Measurements from ENCODE around the gene OSBPL7.
A peak's percentile ranks its signal among the peaks of the same experiment; 100 is the strongest.

Gene OSBPL7

DNA sequence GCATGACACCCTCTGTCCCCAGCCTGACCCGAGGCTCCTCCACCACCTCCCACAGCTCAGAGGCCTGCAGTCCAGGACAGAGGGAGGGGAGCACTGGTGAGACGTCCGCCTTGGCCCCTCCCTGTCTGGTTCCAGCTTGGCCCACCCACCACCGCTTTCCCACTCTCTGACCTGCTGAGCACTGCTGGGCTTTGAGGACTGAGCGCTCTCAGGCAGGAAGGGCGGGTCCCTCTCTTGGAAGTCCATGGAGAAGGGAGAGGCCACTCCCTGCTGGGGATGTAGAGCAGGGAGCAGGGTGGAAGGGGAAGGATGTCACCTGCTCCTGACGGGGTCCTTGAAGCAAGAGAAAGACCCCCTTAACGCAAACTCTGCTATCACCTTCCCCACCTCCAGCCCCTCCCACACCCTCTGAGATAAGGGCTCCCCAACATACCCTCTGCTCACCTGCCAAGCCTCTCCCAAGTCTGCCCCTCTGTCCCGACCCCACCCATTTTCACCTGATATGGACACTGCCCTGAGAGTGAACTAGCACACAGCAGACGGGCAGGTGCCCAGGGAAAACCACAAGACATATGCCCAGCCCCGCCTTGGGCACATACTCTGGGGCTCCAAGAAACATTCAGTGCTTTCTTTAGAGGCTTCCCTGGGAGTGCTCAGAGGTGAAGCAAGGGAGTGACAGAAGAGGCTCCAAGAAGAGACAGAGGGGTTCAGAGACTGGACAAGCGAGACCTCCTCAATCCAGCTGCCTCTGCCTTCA, 1.4 kb downstream of the OSBPL7 start:
- no peak for DNase-seq

DNA sequence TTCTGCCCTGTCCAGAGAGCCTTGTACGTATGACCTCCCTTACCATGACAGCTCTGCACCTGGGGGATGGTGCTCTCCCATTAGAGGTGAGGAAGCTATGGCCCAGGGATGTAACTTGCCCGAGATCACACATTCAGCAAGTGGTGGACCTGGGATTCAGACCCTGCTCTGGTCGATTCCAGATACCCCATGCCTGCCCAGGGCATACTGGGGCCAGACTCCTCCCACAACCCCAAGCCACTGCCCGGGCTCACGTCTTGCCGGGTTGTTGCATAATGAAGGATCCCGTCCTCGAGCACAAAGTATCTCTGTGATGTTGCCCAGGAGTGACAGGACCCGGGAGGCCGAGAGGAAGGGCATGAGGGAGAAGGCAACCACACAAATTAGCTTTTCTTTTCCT, 2.1 kb downstream of the OSBPL7 start:
- DNase-seq, result no peak

DNA sequence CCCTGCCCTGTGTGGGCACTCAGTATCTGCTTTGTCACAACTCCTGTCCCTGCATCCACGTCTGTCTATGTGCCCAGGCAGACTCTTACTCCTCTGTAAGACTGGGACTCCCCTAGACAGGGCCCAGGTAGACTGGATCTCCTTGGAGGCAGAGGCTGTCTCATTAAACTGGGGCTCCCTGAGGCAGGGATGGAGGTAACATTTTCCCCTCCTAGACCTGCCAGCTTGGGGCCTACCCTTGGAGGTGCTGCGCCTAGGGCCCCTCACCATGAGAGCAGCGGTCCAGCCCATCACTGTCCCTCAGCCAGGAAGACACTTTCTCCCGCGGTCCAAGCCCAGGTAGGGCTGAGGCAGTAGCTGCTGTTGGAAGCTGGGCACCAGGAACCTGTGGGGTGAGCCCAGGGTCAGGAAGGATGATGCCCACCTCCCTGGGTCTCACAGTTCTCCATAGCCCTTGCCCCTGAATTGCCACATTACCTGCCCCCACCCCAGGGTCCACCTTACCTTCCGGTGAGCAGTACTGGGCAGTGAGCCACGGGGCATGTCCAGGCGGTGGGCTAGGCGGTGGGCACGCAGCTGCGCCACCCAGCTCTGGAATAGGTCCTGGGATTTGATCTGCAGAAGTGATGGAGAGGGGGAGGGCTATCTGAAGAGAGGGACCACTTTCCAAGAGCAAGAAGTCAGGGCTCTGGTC, 3.4 kb downstream of the OSBPL7 start:
- no peak for DNase-seq

DNA sequence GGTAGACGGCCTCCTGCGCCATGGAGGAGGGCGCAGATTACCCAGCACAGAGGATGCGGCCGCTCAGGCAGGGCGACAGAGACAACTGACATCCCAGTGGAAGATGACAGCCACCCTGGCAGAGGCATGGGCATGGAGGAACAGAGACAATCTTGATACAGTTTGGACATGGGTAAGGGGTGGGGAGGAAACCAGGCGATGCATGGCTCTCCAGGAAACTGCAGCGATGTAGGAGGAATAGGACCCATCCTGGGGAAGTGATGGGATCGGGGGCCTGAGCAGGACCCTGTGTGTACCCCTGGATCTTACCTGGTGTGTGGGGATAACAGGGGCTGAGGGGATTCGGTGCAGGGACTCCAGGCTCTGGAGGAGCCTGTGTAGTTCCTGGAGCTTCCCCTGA, 4.6 kb downstream of the OSBPL7 start:
- no peak for DNase-seq

DNA sequence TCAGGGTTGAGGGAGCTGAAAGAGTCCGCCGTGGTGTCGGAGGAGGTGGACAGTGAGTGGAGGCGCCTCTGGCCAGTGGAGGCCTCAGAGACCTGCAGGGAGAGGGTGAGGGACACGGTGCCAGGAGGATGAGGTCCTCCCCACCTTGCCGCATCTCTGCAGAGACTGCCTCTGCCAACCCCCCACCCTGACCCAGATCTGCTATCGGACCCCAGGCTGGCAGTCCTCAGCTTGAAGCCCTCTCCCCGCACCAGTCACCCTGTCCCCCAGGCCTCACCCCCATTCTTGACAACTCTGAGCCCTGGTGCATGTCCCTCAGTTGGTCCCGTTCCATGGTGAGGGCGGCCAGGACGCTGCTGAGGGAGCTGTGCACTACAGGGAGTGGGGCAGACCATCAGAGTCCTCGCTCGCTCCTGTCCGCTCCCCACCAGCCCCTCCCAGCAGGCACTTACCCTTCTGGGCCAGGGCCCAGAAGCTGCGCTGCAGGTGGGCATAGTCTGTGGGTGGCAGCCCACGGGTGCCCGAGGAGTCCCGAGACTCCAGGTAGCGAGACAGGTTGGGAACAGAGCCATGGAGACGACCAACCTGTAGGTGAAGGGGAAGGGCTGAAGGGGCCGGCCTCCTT, 5.4 kb downstream of the OSBPL7 start:
- DNase-seq, result no peak

DNA sequence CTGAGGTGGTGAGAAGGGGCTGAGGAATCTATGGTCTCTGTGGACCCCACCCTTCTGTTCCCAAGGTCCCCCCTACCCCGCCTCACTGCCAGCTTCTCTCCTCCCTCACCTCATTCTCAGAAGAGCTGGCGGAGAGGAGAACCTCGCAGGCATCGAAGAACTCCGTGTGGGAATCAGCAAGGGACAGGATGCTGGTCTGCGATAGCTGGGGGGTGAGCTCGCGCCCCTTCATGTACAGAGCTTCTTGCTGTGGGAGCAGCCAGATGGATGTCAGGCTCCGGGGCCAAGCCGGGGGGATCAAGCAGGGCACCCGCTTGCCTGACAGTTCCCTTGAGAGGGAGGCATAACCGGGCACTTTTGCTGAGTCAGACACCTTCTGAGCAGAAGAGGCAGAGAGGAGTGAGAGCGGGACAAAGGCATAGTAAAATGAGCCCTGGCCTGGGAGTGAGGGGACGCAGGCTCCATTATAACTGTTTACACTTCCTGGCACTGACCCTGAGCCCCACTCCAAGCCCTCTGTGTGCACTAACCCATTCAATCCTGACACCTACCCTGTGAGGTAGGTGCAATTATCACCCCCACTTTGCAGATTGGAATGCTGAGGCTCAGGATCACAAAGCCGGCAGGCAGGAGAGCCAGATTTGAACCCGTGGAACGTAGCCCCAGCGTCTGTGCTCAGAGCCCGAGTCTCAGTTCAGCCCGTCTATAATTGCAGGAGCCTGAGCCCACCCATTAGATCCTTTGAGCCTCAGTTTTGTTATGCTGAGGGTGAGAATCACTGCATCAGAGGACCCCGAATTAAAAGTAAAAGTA, 6.3 kb downstream of the OSBPL7 start:
- DNase-seq, result no peak

DNA sequence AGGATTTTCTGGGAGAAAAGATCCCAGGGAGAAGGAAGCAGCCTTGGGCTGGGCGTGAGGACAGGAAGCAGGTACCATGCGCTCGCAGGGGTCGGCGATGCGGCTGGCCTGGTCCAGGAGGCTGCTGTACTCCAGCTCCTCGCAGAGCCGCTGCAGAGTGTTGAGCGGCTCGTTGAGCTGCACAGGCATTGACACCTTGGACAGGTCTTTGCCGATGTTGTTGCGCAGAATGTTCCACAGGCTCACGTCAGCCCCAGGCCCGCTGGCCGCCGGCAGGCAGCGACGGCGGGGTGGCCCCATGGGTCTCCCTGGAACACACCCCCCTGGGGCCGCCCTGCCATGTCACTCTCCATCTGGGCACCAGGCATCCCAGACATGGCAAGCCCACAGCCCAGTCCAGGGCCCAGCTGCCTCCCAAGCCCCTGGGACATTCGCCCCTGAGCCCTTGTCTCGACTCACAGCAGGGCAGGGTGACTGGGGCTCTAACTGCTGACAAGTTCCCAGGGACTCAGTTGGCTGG, 8.0 kb downstream of the OSBPL7 start:
- DNase-seq, result no peak

DNA sequence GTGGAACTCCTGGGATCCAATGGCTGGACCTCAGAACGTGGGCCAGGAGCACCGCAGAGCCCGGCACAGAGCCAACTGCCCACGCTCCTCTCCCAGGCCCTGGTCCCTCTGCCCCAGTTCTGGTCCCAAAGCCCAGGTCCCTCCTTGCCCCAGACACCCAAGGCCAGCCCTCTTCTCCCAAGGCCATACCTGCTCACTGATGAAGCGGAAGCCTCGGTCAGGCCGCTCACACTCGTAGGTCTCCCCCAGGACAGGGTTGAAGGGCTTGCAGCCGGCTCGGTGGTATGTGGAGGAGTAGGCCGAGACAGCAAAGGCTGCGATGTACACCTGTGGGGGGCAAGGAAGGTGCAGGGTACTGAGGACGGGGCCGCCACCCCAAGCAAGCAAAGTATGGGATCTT, 8.5 kb downstream of the OSBPL7 start:
- no peak for DNase-seq

DNA sequence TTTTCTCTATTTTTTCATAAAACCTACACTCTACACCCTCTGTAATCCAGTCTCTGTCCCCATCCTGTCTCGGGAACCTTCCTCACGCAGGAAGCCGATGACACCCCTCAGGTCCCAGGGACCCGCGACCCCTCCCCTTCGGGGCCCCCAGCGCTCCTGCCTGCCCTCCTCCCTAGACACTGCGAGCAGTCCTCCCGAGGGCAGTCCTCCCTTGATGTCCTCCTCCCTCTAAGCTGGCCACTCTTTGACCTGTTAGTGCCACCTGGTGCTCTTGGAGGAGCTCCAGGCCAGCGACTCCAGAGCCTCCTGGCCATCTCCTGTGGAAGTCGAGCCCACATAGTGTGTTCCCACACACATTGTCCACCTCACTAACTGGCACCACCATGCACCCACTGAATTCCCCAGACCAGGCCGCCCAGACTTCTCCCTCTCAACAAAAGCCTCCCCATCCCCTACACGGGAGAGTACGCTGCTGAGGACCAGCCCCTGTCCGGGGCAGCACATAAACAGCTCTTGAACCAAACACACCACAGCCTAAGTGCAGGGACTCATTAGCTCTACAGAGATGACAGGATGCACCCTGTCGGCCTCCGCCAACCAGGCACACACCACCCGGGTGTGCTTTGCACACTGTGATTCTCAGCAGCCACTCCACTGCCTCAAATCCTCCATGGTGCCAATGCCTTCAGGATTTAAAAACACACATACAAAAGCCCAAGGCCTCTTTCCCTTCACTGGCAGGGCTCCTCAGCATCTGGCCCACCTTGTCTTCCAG, 9.3 kb downstream of the OSBPL7 start:
- no peak for DNase-seq

DNA sequence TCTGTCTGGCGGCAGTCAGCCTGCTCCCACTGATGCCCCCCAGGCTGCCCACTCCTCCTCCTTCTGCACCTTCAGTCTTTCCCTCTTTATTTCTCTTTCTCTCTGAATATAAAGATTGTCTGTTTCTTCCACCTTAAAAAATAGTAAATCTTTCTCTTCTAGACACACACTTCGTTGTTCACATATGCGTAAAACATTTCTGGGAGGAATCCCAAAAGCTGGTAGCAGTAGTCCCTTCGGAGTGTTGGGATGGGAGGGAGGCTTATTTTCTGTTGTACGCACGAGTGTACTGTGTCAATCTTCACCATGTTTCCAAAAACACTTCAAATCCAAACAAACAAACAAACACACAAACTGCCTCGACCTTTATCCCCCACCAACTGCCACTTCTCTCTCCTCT, 9.9 kb downstream of the OSBPL7 start:
- DNase-seq, result no peak

DNA sequence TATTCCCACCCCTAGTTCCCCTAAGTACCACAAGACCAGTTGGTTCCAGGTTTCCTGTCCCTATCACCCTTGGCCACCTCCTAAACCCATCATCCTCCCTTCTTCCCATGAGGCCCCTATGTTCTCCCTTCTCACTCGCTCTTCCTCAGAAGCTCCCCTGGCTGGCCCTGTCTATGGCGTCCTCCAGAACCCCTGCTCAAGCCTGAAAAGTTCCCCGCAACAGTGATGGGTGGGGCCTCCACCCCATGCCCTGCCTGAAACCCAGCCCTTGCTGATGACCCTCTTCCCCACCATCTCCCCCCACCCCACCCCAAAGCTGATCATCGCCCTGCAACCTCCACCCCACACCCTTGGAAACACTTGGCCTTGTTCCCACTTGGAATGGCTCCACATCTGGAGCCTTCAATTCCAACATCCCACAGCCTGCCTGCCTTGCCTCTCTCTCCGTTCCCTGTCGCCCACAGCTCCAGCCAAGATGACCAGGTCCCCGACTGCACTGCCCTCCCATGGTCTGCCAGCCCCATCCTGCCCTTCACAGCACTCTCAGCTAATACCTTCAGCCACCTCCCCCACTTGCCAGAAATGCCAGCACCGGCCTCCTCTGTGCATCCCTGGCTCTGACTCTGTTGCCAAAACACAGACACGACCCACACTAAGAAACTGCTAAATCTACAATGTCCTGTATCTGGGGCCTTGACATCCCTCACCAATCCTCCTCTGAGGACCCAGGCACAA, 10.5 kb downstream of the OSBPL7 start:
- DNase-seq, result no peak

DNA sequence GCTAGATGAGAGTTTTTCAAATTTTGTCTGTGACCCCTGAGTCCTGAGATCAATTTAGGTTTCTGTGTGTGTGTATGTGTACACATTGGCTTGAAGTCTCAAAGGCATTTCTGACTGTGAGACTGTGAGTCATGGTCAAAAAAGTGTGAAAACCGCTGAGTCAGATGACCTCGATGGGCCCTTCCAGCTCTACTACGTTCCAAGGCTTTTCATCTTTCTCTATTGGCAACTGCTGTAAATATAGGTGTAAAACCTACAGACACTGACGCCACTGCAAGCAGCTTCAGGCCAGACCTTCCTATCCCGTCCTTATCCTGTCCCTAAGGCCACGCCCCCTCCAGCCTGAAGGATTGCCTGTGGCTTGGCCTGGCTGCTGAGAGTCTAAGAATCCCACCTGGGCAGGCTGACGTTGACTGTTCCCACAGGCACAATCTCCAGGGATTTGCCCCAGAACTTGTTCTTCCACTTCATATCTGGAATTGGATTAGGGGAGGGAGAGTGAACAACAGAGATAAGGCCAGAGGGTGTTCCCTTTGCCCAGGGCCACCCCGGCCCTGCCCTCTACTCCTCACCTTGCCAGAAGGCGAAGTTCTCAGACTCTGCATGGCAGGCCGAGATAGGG, 11.3 kb downstream of the OSBPL7 start:
- peak; percentile 89 for DNase-seq

DNA sequence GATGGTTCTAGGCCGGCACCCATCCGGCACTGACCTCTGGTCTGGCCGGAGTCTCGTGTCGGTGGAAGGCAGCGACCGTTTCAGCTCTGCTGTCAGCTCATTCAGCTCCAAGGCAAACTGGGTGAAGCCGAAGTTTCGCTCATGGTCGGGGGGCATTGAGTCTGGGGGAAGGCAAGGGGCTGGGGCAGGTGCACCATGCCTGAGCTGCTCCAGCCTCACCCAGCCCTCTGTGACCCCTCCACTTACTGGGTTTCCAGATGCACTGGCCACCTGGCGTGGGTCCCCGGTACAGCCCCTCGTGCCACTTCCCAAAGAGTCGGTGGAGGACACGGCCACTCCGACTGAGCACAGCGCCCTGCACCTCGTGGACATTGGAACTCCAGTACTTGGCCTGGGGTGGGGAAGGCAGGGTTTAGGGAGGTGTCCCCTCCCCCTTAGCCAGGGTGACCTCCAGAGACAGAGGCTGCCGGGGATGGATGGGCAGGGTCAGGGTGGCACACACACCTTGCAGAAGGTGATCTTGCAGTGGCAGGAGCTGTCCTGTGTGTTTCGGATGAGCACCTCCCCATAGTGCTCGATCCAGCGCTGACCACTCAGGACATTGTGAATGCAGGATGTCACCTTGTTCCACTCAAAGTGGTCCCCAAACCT, 12.6 kb downstream of the OSBPL7 start:
- no peak for DNase-seq

DNA sequence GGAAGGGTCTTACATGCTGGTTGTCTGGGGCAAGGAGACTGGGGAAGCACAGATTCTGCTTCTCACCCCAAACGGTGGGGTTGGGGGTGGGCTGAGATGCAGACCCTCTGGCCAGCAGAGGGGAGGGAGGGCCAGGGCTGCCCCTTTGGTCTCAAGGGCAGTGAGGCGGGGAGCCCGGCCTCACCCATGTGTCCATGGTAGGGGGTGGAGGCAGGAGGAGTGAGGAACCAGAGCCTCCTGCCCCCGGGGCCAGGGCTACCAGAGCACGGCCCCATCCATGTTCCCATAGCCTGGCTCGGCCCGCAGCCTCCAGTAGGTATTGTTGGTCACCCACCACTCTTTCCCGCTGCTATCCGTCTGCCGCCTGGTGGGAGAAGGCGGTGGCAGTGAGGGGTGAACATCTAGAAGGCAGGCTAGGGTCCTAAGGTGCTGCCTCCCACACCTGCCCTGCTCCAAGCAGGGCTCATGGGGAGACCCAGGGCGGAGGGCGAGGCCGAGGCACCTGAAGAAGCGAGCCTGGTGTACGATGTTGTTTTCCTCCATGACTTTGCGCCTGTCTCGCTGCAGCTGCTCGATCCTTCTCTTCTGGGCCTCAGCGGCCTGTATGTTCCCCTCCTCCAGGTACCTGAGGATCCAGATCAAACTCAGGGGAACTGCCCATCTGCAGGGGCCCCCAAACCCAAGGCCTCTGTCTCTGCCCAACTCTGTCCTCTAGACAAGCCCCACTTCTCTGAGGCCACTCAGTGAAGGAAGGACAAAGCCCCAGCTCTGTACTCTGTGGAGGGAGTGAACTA, 13.4 kb downstream of the OSBPL7 start:
- no peak for DNase-seq

DNA sequence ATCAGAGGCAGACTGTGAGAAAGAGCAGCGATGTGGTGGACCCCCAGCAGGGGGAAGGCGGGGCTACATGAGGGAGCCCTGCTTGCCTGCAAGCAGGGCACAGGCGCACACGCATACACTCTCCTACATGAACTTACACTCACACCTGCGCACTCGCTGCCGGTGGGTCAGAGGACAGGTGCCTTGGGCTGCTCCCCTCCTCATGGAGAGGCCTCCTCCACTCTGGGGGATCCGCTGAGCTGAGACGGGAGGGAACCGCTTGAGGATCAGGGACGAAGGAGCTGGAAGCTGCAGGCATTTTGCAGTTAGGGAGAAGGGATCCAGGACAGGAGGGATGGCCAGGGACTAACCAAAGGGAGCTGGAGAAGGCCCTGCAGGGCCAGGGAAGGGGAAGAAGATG, 14.2 kb downstream of the OSBPL7 start:
- DNase-seq, result no peak

DNA sequence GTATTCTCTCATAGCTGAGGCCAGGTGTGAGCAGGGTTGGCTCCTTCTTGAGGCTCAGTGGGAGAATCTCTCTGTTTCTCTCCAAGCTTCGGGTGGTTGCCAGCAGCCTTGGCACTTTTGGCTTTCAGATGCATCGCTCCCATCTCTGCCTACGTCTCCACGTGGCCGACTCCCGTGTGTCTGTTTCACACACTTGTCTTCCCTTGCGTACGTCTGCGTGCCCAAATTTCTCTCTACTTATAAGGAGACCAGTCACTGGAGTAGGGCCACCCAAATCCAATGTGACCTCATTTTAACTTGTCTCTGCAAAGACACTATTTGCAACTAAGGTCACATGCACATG, 14.7 kb downstream of the OSBPL7 start:
- no peak for DNase-seq

DNA sequence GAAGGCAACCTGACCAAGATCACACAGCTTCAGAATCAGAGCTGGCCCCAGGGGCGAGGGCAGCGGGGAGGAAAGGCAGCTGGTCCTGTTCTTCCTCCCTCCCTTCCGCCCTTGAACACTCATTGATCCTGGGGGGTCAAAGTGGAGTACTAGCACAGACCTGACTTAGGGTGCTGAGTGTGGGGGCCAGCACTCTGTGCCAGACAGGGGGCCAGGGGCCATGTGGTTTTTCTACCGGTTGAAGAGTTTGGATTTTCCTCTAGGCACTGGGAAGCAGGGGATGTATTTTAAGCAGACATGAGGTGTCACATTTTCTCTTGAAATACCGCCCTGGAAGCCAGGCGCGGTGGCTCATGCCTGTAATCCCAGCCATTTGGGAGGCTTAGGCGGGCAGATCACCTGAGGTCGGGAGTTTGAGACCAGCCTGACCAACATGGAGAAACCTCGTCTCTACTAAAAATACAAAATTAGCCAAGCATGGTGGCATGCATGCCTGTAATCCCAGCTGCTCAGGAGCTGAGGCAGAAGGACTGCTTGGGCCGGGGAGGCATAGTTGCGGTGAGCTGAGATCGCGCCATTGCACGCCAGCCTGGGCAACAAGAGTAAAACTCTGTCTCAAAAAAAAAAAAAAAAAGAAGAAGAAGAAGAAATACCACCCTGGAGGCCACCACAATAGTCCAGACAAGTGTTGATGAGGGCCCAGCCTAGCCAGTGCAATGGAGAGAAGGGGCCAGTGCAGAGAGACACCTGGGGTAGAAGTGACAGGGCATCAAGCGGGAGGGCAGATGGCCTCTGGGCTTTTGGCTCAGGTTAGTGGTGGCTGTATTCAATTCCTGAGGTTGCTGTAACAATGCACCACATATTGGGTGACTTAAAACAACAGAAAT, 15.3 kb downstream of the OSBPL7 start:
- no peak for DNase-seq

DNA sequence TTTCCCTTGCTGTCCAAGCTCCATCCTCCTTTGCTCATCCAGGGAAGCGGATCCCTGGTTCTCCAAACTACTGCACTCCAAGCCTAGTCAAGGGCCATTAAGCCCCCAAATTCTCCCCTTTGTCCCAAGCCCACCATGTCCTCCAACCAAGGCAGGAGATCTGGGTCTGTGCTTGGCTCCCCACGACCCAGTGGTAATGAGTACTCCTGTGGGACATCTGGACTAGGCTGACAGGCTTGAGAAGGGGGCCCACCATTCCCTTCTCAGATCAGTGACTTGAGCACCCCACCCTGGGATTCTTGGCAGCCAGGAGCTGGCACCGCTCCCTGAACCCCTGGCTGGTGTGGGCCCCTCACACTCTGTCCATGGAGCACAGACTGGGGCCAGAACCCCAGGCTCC, 17.1 kb downstream of the OSBPL7 start:
- DNase-seq, result no peak

DNA sequence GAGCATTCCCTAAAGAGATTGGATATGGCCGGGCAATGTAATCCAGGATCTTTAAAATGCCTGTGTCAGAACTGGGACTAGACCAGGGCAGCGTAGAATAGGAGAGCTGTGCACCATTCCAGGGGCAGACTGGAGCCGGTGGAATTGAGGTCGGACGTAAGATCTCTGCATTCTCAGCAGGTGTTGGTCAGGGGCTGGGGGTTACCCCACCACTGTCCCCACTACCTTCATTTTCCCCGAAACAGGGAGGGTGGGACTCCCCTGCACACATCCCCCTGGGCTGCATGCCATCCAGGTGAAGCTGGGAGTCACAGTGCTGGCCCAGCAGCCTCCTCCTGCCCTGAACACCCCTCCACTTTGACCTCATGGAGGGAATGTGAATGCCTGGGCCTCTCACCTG, 17.8 kb downstream of the OSBPL7 start:
- no peak for DNase-seq
